ENCODE results near the gene GAPDHS. TPM values are rescaled to one million over a fixed set of nuclear protein-coding genes. Genes with fewer than 3 reads are reported as not detected.

Gene GAPDHS
- total and polyA plus RNA-seq, 2 of the 13 experiments (the other 11 are each of a cell fraction or from before 2014, with no cell fraction given) = not detected

GRCh38 chr19:35495107-35496064 lies 37.9 kb upstream of the GAPDHS start (continued):
- 0 out of 2 replicates have a peak, but pooled peaks have one; percentile 32 for TF ChIP-seq BRD4 (CRISPR knock-in tag; IDR thresholded peaks at IDR 0.05)
- TF ChIP-seq TEAD2 (CRISPR knock-in tag; IDR thresholded peaks at IDR 0.05) = no peak
- no peak for TF ChIP-seq IKZF1 (IDR thresholded peaks at IDR 0.05)
- TF ChIP-seq U2AF2 (IDR thresholded peaks at IDR 0.05; ENCODE audit: low read depth, low read length) = no peak
- no peak for TF ChIP-seq FOXA1 (IDR thresholded peaks at IDR 0.05)
- no peak for TF ChIP-seq FOXA1 (CRISPR knock-in tag; IDR thresholded peaks at IDR 0.05)
- TF ChIP-seq SOX5 (CRISPR knock-in tag; IDR thresholded peaks at IDR 0.05; ENCODE audit: borderline replicate concordance) = 0 out of 2 replicates have a peak, but pooled peaks have one; percentile 26
- TF ChIP-seq ZNF274 (CRISPR knock-in tag; IDR thresholded peaks at IDR 0.05) = peak; percentile 48; the same call in 1 of the 2 replicates
- TF ChIP-seq SYNCRIP (IDR thresholded peaks at IDR 0.05; ENCODE audit: insufficient read depth, low read depth, low read length) = no peak
- no peak for TF ChIP-seq HOXA7 (CRISPR knock-in tag; IDR thresholded peaks at IDR 0.05)
- TF ChIP-seq RFX3 (CRISPR knock-in tag; IDR thresholded peaks at IDR 0.05) = no peak
- no peak for TF ChIP-seq DRAP1 (CRISPR knock-in tag; IDR thresholded peaks at IDR 0.05)
- no peak for TF ChIP-seq DZIP1 (CRISPR knock-in tag; IDR thresholded peaks at IDR 0.05)
- TF ChIP-seq RAD51 (IDR thresholded peaks at IDR 0.05; ENCODE audit: borderline replicate concordance) = no peak
- 0 out of 2 replicates have a peak, but pooled peaks have one; percentile 21 for TF ChIP-seq MEIS1 (CRISPR knock-in tag; IDR thresholded peaks at IDR 0.05; ENCODE audit: borderline replicate concordance)
- TF ChIP-seq ZNF713 (CRISPR knock-in tag; IDR thresholded peaks at IDR 0.05) = no peak
- no peak for TF ChIP-seq FUBP1 (CRISPR knock-in tag; IDR thresholded peaks at IDR 0.05; ENCODE audit: borderline replicate concordance)
- peak; percentile 49; the same call in 1 of the 2 replicates for TF ChIP-seq ZNF614 (CRISPR knock-in tag; IDR thresholded peaks at IDR 0.05; ENCODE audit: borderline replicate concordance)
- TF ChIP-seq SNAPC4 (CRISPR knock-in tag; IDR thresholded peaks at IDR 0.05) = no peak
- no peak for TF ChIP-seq ZFP41 (CRISPR knock-in tag; IDR thresholded peaks at IDR 0.05; ENCODE audit: borderline replicate concordance)
